ENCODE results near the gene KRT20.

Gene KRT20

GRCh38 chr17:40909755-40910154 lies 24.7 kb upstream of the KRT20 start:
- Histone ChIP-seq H3K4me3 (no peak overlapping the region), H3K27ac (no peak overlapping the region)
- no peak for TF ChIP-seq CTCF (IDR thresholded peaks at IDR 0.05)
- no peak for DNase-seq (ENCODE audit: low spot score)

- Histone ChIP-seq H3K27ac (no peak overlapping the region), H3K4me3 (no peak overlapping the region)
- DNase-seq (ENCODE audit: low spot score), result peak; percentile 87
- TF ChIP-seq CTCF (IDR thresholded peaks at IDR 0.05), result peak; percentile 46
Observed at GRCh38 chr17:40909351-40909750, 24.3 kb upstream of the KRT20 start.

GRCh38 chr17:40906613-40907012 lies 21.6 kb upstream of the KRT20 start:
- TF ChIP-seq CTCF (IDR thresholded peaks at IDR 0.05), result no peak

GRCh38 chr17:40905370-40905769 lies 20.3 kb upstream of the KRT20 start:
- Histone ChIP-seq H3K4me3 (no peak overlapping the region), H3K27ac (no peak overlapping the region)
- TF ChIP-seq CTCF (IDR thresholded peaks at IDR 0.05), result no peak
- no peak for DNase-seq (ENCODE audit: low spot score)

More at GRCh38 chr17:40906613-40907012, 21.6 kb upstream of the KRT20 start:
- Histone ChIP-seq H3K27ac (no peak overlapping the region), H3K4me3 (no peak overlapping the region)
- no peak for DNase-seq (ENCODE audit: low spot score)

GRCh38 chr17:40903129-40903847 lies 18.2 kb upstream of the KRT20 start:
- no peak for DNase-seq (ENCODE audit: low spot score)
- TF ChIP-seq CTCF (IDR thresholded peaks at IDR 0.05), result no peak
- H3K4me3 ChIP-seq, result no peak overlapping the region
- H3K27ac ChIP-seq, result no peak overlapping the region

GRCh38 chr17:40902498-40902897 lies 17.5 kb upstream of the KRT20 start:
- Histone ChIP-seq H3K4me3 (no peak overlapping the region), H3K27ac (no peak overlapping the region)
- no peak for TF ChIP-seq CTCF (IDR thresholded peaks at IDR 0.05)
- DNase-seq (ENCODE audit: low spot score), result no peak

- Histone ChIP-seq H3K4me3 (no peak overlapping the region), H3K27ac (no peak overlapping the region)
- no peak for DNase-seq (ENCODE audit: low spot score)
- TF ChIP-seq CTCF (IDR thresholded peaks at IDR 0.05), result no peak
Observed at GRCh38 chr17:40901981-40902474, 17.0 kb upstream of the KRT20 start.

All from coronary artery (tissue), 2 donors.